Osteoblast (primary cell): ENCODE measurements around the gene PPIL6. TPM values are rescaled to one million over a fixed set of nuclear protein-coding genes. Genes with fewer than 3 reads are reported as not detected.

Experiments used
- DNase-seq: peaks from one replicate; pipeline ENCODE4 v3.0.0; 2011; ENCODE audit warnings: low spot score, mixed read lengths; ENCODE audit not compliant: insufficient read length; ENCODE audit errors: missing footprints
- H2AFZ ChIP-seq: 2 replicates; pipeline ENCODE4 v1.6.0; 2011; ENCODE audit warnings: mild to moderate bottlenecking, low read length
- H3K27ac ChIP-seq: 2 replicates; pipeline ENCODE4 v1.5.1; 2011; ENCODE audit warnings: mild to moderate bottlenecking, low read depth, low read length, moderate library complexity
- H3K27me3 ChIP-seq: 2 replicates; pipeline ENCODE4 v1.6.0; 2012; ENCODE audit warnings: mild to moderate bottlenecking, control low read depth, inconsistent platforms, low read length, moderate library complexity; ENCODE audit not compliant: insufficient read depth
- H3K36me3 ChIP-seq: 2 replicates; pipeline ENCODE4 v1.5.1; 2011; ENCODE audit warnings: mild to moderate bottlenecking, low read length, control low read depth, moderate library complexity; ENCODE audit not compliant: insufficient read depth
- H3K4me1 ChIP-seq: 2 replicates; pipeline ENCODE4 v1.5.1; 2011; ENCODE audit warnings: mild to moderate bottlenecking, low read length, control low read depth, moderate library complexity; ENCODE audit not compliant: insufficient read depth
- H3K4me2 ChIP-seq: 2 replicates; pipeline ENCODE4 v1.6.0; 2011; ENCODE audit warnings: mild to moderate bottlenecking, low read length; ENCODE audit not compliant: insufficient read depth
- H3K4me3 ChIP-seq: fragments of 200-600 bp; sonication (generic); 3 replicates; pipeline ENCODE4 v1.5.1; 2012; ENCODE audit warnings: mild to moderate bottlenecking, low read length, inconsistent platforms; ENCODE audit not compliant: insufficient read depth
- H3K79me2 ChIP-seq: 2 replicates; pipeline ENCODE4 v1.6.0; 2012; ENCODE audit warnings: mild to moderate bottlenecking, low read length, control low read depth, inconsistent platforms; ENCODE audit not compliant: insufficient read depth
- H3K9me3 ChIP-seq: 2 replicates; pipeline ENCODE4 v1.5.1; 2011; ENCODE audit warnings: low read depth, low read length, control low read depth
- H4K20me1 ChIP-seq: 2 replicates; pipeline ENCODE4 v1.6.0; 2012; ENCODE audit warnings: mild to moderate bottlenecking, low read length, control low read depth; ENCODE audit not compliant: insufficient read depth
- total RNA-seq: library from RNA; depleted of rRNA; stranded (reverse); fragments of >200 nt; gene quantifications from 2 replicates; pipeline ENCODE4 v1.2.3, GENCODE V29; 2012
- TF ChIP-seq, protein P1 (sequence below): IDR thresholded peaks from 2 replicates; pipeline ENCODE4 v1.5.1; 2011; ENCODE audit warnings: mild to moderate bottlenecking, low read depth, low read length, moderate library complexity; ENCODE audit errors: extremely low read depth

PPIL6 gene
- total RNA-seq, 1 donor = 5.8 TPM

DNA sequence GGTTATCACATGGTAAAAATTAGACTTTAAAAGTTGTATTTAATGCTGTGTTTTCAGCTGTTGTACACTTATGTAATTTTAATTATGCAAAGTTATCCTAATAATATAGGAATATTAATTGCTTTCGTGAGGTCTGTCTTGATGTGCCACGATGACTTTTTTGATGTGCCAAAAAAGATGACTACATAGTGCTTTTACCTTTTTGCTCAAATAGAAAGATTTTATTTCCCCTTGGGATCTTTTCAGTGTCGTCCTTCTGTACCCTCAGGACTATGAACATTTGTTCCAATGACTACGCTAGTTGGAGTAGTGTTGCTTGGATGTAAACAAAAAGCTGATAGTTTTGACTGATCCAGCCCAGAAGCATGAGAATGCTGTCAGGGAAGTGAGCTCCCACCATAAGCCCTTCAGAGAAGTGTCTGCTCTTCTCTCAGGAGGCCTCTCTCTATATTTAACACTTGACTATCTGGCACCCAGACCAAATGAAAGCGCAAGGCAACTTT lies 56.9 kb downstream of the PPIL6 start:
- peaks cover 26% of the 10 kb centered on the region for H4K20me1 ChIP-seq
- peak overlapping the region; percentile 40 for H2AFZ ChIP-seq
- peaks cover 27% of the 10 kb centered on the region for H3K4me1 ChIP-seq
- peaks cover 37% of the 10 kb centered on the region for H3K79me2 ChIP-seq
- peaks cover 5% of the 10 kb centered on the region for H3K27me3 ChIP-seq
- H3K36me3 ChIP-seq = peaks cover under 1% of the 10 kb centered on the region
- H3K4me2 ChIP-seq = peak overlapping the region; percentile 98
- no peak for DNase-seq
- H3K9me3 ChIP-seq = no peaks in the 10 kb centered on the region
- peak overlapping the region; percentile 93 for H3K4me3 ChIP-seq
- TF ChIP-seq, protein P1, sequence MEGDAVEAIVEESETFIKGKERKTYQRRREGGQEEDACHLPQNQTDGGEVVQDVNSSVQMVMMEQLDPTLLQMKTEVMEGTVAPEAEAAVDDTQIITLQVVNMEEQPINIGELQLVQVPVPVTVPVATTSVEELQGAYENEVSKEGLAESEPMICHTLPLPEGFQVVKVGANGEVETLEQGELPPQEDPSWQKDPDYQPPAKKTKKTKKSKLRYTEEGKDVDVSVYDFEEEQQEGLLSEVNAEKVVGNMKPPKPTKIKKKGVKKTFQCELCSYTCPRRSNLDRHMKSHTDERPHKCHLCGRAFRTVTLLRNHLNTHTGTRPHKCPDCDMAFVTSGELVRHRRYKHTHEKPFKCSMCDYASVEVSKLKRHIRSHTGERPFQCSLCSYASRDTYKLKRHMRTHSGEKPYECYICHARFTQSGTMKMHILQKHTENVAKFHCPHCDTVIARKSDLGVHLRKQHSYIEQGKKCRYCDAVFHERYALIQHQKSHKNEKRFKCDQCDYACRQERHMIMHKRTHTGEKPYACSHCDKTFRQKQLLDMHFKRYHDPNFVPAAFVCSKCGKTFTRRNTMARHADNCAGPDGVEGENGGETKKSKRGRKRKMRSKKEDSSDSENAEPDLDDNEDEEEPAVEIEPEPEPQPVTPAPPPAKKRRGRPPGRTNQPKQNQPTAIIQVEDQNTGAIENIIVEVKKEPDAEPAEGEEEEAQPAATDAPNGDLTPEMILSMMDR = no peak
- peak overlapping the region; percentile 99 for H3K27ac ChIP-seq

DNA sequence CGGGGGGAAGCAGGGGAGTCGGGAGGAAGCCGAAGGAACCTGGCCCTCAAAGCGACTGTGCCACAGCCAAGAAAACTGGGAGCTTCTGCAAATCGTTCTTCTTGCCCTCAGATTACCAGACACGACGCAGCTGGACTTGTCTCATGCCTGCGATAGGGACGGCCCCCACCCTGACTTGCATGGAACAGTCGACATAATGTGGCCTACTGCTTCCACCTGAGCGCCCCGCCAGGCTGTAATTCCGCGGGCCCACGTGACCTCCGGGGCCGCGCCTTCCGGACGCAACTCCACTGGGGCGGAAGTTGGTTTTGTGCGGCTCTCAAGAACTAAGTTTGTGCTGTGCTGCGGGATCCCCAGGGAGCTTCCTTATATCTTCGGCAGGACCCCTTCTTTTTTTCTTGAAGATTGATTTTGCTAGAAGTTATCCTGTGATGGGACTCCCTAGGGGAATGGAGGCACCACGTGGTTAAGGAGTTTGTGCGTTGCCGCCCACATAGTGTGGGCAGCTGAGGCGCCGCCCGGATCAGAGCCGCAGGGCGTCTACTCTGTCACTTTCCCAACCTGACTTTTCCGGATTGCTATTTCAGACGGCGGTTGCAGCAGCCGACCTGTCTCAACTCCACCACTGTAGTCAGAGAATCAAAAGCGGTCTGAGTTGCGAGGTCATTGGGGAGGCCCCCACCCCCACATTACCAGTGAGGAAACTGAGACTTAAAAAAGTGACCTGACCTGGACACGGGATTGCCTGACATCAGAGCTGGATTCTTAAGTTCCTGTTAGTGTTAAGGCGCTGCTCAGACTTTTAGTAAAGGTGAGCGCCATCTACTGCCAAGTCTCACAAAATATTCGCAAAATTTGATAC lies 57.6 kb downstream of the PPIL6 start:
- Histone ChIP-seq H3K79me2 (peaks cover 43% of the 10 kb centered on the region), H4K20me1 (peaks cover 32% of the 10 kb centered on the region), H3K4me2 (peak overlapping the region; percentile 98), H3K27me3 (peaks cover 5% of the 10 kb centered on the region), H2AFZ (peak overlapping the region; percentile 98), H3K36me3 (peaks cover 7% of the 10 kb centered on the region), H3K4me1 (peaks cover 27% of the 10 kb centered on the region), H3K9me3 (no peaks in the 10 kb centered on the region), H3K27ac (peak overlapping the region; percentile 99), H3K4me3 (peak overlapping the region; percentile 93)
- TF ChIP-seq, protein P1 = peak; percentile 52
- peak; percentile 97 for DNase-seq

DNA sequence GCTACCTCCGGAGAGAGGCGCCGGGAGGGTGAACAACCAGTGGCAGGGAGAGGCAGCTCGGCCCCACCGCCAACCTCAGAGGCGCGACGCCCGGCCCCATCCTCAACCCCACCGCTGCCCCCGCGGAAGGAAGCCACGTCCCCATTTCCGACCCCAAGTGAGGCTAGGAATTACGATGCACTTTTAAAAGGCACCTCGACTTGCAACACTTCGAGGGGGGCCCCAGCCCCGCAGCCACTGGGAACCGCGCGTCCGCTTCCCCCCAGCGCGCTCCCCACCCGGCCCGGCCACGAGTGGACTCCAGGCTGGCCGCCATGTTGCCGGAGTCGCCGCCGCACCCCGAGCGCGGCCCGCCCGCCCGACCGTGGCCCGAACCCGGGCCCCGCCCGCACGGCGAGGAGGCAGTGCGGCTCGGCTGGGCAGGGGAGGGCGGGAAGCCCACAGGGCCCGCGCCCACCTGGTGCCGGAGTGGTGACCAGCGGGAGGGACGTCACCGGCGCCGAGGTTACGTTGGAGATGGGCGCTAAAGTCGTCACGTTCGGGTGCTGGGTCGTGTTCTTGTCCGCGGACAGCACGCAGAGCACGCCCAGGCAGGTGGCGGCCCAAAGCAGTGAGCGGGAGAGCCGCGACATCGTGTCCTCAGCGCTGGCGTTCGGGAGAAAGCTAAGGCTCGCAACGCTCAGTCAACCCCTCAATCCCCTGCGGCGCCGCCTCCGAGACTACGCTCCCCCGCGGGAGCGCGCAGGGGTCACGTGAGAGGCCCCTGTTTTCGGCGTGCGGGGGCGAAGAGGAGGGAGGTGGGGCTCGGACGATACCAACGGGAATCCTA lies 58.5 kb downstream of the PPIL6 start, which contains the start of gene CD164:
Gene CD164, minus strand, starts transcription at position 721 of the 829 bp plus-strand sequence. Its CDS starts 89 bp downstream, at position 632.
- Histone ChIP-seq H3K27ac (peak within 1 kb of the TSS; percentile 99), H2AFZ (peak within 1 kb of the TSS; percentile 98), H3K4me2 (peak within 1 kb of the TSS; percentile 98), H3K36me3 (peaks cover 16% of the 10 kb centered on the region), H3K4me1 (peaks cover 27% of the 10 kb centered on the region), H3K4me3 (peak within 1 kb of the TSS; percentile 93), H4K20me1 (peaks cover 38% of the 10 kb centered on the region), H3K79me2 (peaks cover 52% of the 10 kb centered on the region), H3K27me3 (peaks cover 5% of the 10 kb centered on the region), H3K9me3 (no peaks in the 10 kb centered on the region)
- DNase-seq = peak; percentile 99
- TF ChIP-seq, protein P1 = no peak
